ENCODE measurements around the gene ZBTB20.

Gene ZBTB20

DNA sequence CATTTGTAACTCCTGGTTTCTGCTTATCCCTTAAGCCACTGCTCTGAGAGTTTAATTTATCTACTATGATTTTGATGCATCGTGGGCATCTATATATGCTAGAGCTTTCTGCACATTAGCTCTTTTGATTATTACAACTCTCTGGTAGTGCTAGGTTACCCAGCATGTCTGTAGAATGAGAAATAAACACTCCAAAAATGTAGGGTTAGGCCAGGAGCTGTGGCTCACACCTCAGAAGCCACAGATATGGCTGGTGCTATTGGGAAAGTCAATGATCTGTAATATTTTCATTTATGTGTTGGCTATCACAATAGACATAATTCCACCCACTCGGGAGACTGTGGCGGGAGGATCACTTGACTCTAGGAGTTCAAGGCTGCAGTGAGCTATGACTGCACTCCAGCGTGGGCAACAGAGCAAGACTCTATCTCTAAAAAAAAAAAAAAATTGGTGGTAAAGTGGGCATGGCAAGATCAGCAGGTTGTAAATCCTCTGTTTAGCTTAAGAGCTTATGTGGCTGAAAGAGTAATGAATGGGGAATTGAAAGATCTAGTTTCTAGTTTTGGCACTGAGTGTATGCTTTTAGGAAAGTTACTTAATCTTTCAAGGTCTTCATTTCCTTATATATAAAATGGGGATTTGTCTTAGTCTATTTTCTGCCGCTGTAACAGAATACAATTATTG is 847.0 kb downstream of the ZBTB20 start:
- DNase-seq = no peak

DNA sequence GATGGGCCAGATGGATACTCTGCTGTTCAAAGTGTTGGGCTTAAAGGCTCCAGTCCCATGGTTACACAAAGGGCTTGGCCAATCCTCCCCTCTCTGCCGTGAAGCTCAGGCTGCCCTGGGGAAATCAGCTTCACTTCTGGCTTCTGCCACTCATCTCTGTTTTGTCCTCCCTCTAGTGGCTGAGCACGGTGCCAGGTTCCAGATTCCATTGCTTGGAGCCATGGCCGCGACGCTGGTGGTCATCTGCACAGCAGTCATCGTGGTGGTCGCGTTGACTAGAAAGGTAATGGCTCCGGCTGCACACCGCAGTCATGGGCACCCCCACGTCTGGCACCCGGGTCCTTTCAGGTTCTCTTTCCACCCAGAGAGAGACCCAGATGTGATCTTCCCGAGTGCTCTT is 847.7 kb downstream of the ZBTB20 start:
- no peak for DNase-seq

DNA sequence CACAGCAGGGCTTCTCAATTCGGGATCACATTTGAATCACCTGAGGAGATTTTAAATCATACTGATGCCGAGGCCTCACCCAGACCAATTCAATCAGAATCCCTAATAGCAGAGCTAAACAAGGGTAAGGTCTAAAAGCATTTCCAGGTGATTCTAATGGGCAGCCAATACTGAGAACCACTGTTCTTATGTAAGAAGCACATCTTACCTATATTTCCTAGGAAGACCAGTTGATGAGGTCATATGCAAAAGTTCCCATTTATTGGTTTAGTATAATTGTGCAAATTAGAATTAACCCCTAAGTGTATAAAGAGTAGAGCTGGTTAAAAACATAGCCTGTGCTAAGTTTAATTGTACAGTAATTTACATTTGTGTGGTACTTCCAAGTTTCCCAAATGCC is 851.1 kb downstream of the ZBTB20 start:
- DNase-seq = no peak

DNA sequence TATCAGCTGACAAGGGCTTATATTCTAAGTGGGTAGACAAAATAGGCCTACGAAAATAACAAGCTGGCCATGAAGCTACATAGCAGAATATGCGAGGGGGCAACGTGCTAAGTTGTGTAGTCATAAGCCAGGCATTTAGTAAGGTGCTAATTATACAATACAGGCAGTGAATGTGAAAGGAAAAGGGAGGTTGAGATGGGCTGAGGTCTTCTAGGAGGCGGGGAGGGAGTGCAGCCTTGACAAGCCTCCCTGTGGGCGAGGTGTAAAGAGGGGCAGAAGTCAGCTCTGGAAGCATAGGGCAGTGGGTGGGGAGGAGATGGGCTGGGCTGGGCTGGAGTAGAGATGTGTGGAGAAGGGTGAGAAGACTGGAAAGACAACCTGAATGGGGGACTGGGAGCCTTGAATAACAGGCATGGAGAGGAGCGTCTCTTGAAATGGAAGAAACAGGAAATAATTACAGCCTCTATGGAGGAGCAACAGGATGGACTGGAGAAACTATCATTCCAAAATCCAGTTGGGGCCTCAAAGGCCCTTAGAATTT is 852.1 kb downstream of the ZBTB20 start:
- DNase-seq = no peak

DNA sequence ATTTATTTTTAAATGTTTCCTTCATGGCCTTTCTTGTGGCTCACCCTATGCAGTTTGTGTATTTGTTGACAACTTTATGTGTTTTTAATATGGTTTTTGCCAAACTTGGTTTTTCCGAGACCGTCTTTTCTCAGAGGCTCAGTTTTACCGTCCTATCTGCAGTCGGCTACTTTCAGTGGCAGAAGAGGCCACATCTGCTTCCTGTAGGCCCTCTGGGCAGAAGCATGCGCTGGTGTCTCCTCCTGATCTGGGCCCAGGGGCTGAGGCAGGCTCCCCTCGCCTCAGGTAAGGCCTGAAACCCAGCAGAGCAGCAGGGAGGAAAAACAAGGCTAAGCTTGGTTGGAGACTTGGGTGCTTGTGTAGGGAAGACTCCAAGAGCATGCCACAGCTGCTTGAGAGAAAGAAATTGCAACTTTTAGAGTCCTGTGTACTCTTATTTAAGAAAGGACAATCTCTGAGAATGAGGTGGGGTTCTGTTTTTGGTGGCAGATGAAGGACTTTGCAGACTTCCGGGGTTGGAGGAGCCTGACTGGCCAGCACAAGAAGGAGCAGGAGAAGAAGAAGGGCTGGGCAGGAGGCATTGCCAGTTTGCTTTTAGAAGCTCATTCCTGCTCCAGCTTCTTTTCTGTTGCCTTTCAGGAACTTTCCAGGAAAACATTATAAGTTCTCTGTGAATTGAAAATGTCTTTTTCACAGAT is 853.1 kb downstream of the ZBTB20 start, which contains the start of gene TIGIT:
Gene TIGIT, plus strand, starts transcription at position 191 of the 698 bp plus-strand sequence. Its CDS starts 34 bp downstream, at position 225.
- no peak for DNase-seq

DNA sequence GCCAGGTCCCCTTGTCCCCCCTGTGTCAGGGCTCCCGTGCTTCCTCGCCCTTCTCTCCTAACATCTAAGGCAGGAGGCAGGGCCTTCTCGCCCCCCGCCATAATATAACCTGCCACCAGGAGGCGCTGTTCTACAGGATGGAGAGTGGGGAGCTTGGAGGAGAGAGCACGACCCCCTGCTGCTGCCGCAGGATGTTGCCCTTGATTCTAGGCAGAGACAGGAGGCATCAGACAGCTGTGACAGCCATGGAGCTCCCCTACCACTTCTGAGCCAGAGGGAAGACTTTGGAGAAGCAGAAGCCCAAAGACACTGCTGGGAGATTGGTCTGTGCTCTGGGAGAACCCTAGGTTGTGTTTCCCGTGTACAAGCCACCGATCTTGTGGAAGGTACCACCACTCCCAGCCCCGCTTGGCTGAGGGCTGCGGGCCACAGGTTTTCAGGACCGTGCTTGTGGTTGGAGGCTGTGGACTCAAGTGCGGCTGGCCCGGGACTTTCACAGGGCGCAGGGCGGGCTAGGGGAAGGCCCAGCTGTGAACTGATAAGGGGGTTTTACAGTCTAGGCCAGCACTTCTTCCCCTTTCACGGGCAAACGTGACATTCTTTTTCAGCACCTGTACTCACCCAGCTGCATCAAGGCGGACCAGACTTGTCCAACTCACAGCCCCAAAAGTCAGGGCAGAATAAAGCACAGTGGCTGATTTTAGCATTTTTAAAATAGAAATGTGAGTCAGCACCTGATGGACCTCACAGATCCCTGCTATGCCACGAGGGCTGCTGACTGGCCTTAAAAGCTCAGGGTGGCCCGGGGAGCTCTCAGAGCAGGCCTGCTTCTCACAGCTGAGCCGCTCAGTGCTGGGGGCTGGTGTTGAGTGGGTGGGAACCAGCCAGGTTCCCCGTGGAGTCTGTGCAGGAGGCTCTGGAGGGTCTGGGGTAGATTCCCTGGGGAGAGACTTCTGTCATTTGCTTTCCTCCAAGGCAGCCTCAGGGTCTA is 855.9 kb downstream of the ZBTB20 start:
- DNase-seq = no peak

DNA sequence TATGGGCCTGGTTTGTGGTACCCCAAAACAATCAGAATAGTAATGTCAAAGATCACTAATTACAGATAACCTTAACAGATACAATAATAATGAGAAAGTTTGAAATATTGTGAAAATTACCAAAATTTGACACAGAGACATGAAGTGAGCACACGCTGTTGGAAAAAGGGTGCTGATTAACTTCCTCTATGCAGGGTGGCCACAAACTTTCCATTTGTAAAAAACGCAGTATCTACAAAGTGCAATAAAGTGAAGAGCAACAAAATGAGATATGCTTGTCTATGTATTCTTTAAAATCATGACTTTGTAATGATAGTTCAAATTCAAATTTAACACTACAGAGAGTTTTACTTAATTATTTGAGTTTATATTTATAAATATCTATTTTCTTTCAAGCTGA is 860.8 kb downstream of the ZBTB20 start:
- DNase-seq = no peak

DNA sequence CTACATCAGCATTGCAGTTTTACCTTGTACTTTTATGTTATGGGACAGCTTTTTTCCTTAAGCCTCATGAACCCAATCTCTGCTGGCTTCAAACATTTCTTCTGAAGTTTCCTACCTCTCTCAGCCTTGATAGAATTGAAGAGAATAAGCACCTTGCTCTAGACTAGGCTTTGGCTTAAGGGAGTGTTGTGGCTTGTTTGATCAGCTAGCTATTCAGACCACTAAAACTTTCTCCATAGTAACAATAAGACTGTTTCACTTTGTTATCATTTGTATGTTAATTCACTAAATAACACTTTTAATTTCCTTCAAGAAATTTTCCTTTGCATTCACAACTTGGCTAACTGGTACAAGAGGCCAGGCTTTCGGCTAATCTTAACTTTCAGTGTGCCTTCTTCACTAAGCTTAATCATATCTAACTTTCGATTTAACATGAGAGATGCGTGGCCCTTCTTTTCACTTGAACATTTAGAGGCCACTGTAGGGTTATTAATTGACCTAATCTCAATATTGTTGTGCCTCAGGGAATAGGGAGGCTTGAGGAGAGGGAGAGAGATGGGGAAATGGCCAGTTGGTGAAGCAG is 861.3 kb downstream of the ZBTB20 start:
- DNase-seq = no peak

DNA sequence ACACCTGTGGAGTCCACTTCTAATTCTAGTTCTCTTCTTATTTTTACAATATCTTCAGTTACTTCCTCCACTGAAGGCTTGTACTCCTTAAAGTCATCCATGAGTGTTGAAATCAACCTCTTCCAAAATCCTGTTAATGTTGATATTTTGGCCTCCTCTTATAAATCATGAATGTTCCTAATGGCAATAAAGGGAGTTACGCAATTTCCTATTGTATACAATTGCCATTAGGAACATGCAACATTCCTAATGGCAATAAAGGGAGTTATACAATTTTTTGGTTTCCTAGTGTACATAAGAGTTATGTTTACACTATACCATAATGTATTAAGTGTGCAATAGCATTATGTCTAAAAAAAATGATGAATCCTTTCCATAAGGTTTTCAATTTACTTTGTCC is 862.4 kb downstream of the ZBTB20 start:
- no peak for DNase-seq

Data from GF-D8 (cell line).